Endothelial cell of umbilical vein (primary cell): ENCODE measurements around the gene CCDC185. TPM values are rescaled to one million over a fixed set of nuclear protein-coding genes. Genes with fewer than 3 reads are reported as not detected.

Experiments used
- BruUV-seq: library from RNA; stranded (reverse); fragments of 400-500 nt; replicated peaks from 2 replicates; lab custom pipeline; 2021; lab: Mats Ljungman, UMichigan
- CTCF ChIA-PET: fragments of 300-600, 350-600 bp; sonication (Branson Sonifier 250); formaldehyde crosslinking; loops from one replicate; lab custom pipeline; 2021; ENCODE audit warnings: antibody characterized with exemption, inconsistent platforms; lab: Charles Lee
- POLR2A ChIA-PET: fragments of 300-600, 350-600 bp; sonication (Branson Sonifier 250); formaldehyde crosslinking; loops from one replicate; lab custom pipeline; 2021; ENCODE audit warnings: antibody characterized with exemption, inconsistent platforms; lab: Charles Lee
- DNase-seq: peaks from one replicate; pipeline ENCODE4 v3.0.0-alpha.2; 2011; ENCODE audit warnings: low read depth, low spot score
- FAIRE-seq: peaks from 2 replicates; lab custom pipeline; 2011; peaks lifted over from hg19 to GRCh38; lab: Jason Lieb, UNC
- H2AFZ ChIP-seq: 2 replicates; pipeline ENCODE4 v1.6.0; 2012; ENCODE audit warnings: low read depth, low read length, control low read depth, inconsistent platforms
- H3K27ac ChIP-seq: 2 replicates; pipeline ENCODE4 v1.5.1; 2011; ENCODE audit warnings: low read depth, mild to moderate bottlenecking, control low read depth, low read length, moderate library complexity; ENCODE audit not compliant: insufficient read depth
- H3K27me3 ChIP-seq, 2 experiments: 2 replicates each; pipeline versions ENCODE4 v1.6.0 to v1.6.1; 2011; ENCODE audit warnings: low read length in 2 of 2, mixed read lengths in 1 of 2; ENCODE audit not compliant: control insufficient read depth in 2 of 2, insufficient read depth in 2 of 2
- H3K36me3 ChIP-seq, 2 experiments: 2 replicates in 1 of 2; 3 replicates in 1 of 2; pipeline ENCODE4 v1.5.1; 2011; ENCODE audit warnings: low read length in 2 of 2, mild to moderate bottlenecking in 1 of 2, moderate library complexity in 1 of 2; ENCODE audit not compliant: control insufficient read depth in 2 of 2, insufficient read depth in 2 of 2; ENCODE audit errors: extremely low read depth in 1 of 2
- H3K4me1 ChIP-seq: 3 replicates; pipeline ENCODE4 v1.5.1; 2011; ENCODE audit warnings: mild to moderate bottlenecking, low read length; ENCODE audit not compliant: control insufficient read depth, insufficient read depth; ENCODE audit errors: extremely low read depth
- H3K4me2 ChIP-seq: 2 replicates; pipeline ENCODE4 v1.6.1; 2011; ENCODE audit warnings: low read length, control low read depth, mixed read lengths; ENCODE audit not compliant: insufficient read depth
- H3K4me3 ChIP-seq, 3 experiments: fragments of 200-600 bp in 1 of 3; sonication (generic), shearing (Covaris generic) in 1 of 3; replicated peaks in 1 of 3; 2 replicates each; pipeline ENCODE4 v1.5.1; 2011 to 2016; ENCODE audit warnings: control low read depth in 3 of 3, low read length in 3 of 3, mild to moderate bottlenecking in 2 of 3, inconsistent platforms in 1 of 3, low read depth in 1 of 3, moderate library complexity in 1 of 3; ENCODE audit not compliant: insufficient read depth in 1 of 3
- H3K79me2 ChIP-seq: 2 replicates; pipeline ENCODE4 v1.6.0; 2012; ENCODE audit warnings: low read length, inconsistent platforms; ENCODE audit not compliant: control insufficient read depth, insufficient read depth
- H3K9ac ChIP-seq: replicated peaks from 2 replicates; pipeline ENCODE3; 2011; ENCODE audit warnings: low read length, control low read depth; ENCODE audit not compliant: insufficient read depth; ENCODE audit errors: extremely low read depth
- H3K9me1 ChIP-seq: replicated peaks from 3 replicates; pipeline ENCODE4 v1.6.0; 2011; ENCODE audit warnings: mild to moderate bottlenecking, low read length; ENCODE audit not compliant: control insufficient read depth, insufficient read depth; ENCODE audit errors: extremely low read depth
- H3K9me3 ChIP-seq: replicated peaks from 2 replicates; pipeline ENCODE4 v1.5.1; 2012; ENCODE audit warnings: low read length, inconsistent platforms; ENCODE audit not compliant: control insufficient read depth, insufficient read depth
- H4K20me1 ChIP-seq: replicated peaks from 2 replicates; pipeline ENCODE3; 2011; ENCODE audit warnings: mild to moderate bottlenecking, low read length; ENCODE audit not compliant: control insufficient read depth, insufficient read depth; ENCODE audit errors: extremely low read depth
- EZH2 ChIP-seq: IDR thresholded peaks from 2 replicates; pipeline ENCODE4 v1.6.1; 2012; ENCODE audit warnings: borderline replicate concordance, low read depth, mild to moderate bottlenecking, moderate library complexity, low read length, inconsistent platforms; ENCODE audit not compliant: severe bottlenecking
- FOS ChIP-seq: IDR thresholded peaks from 2 replicates; pipeline ENCODE4 v1.6.1; 2011; ENCODE audit warnings: mild to moderate bottlenecking, low read length, moderate library complexity, borderline replicate concordance; ENCODE audit not compliant: insufficient read depth
- GATA2 ChIP-seq: IDR thresholded peaks from 2 replicates; pipeline ENCODE4 v1.7.0; 2011; ENCODE audit warnings: low read depth, mild to moderate bottlenecking, moderate library complexity, mixed read lengths, low read length; ENCODE audit not compliant: insufficient read length, insufficient read depth
- JUN ChIP-seq: IDR thresholded peaks from 2 replicates; pipeline ENCODE4 v1.6.1; 2011; ENCODE audit warnings: borderline replicate concordance, low read depth; ENCODE audit not compliant: insufficient read length, insufficient read depth
- MYC ChIP-seq: IDR thresholded peaks from one replicate; pipeline ENCODE4 v1.6.1; 2011; ENCODE audit warnings: mild to moderate bottlenecking, low read depth, low read length
- POLR2A ChIP-seq: IDR thresholded peaks from 2 replicates; pipeline ENCODE4 v1.6.1; 2012; ENCODE audit warnings: low read depth, mild to moderate bottlenecking, control low read depth, low read length
- POLR2AphosphoS5 ChIP-seq: IDR thresholded peaks from 2 replicates; pipeline ENCODE4 v1.6.1; 2012; ENCODE audit warnings: low read depth, mild to moderate bottlenecking, control low read depth, low read length, moderate library complexity; ENCODE audit not compliant: insufficient read depth
- dilution Hi-C: fragments of 300-500 bp; cut with MboI; formaldehyde crosslinking; loops from one replicate; pipeline ENCODE4 v1.15.0; 2019; ENCODE audit warnings: low sequenced_read_pairs; ENCODE audit not compliant: extremely low pct_ligation_motif_present
- intact Hi-C: fragments of 100-400 bp; cut with micrococcal nuclease; formaldehyde crosslinking; loops from one replicate; pipeline ENCODE4 v1.10.0; 2022
- polyA plus RNA-seq, 4 experiments: library from polyadenylated mRNA; depleted of rRNA in 3 of 4; stranded (reverse) in 3 of 4; unstranded in 1 of 4; fragments of >200 nt; gene quantifications; 2 replicates each; pipeline versions ENCODE4 v1.2.1 to v1.2.3, GENCODE V29; 2011 to 2012; ENCODE audit warnings: missing spikeins in 1 of 4
- total RNA-seq: library from RNA; stranded (reverse); gene quantifications from 2 replicates; pipeline ENCODE4 v1.2.3, GENCODE V29; 2021
- TF ChIP-seq, protein P1 (sequence below): IDR thresholded peaks from 2 replicates; pipeline ENCODE4 v1.6.1; 2011; ENCODE audit not compliant: insufficient read depth, insufficient read length
- TF ChIP-seq, protein P2 (sequence below), 2 donors: IDR thresholded peaks; 1 replicate in 1 of 2; 2 replicates in 1 of 2; pipeline ENCODE4 v1.5.1; 2011; ENCODE audit warnings: low read length in 2 of 2, mild to moderate bottlenecking in 2 of 2, moderate library complexity in 2 of 2, control low read depth in 1 of 2, inconsistent platforms in 1 of 2, low read depth in 1 of 2; ENCODE audit not compliant: insufficient read depth in 1 of 2; ENCODE audit errors: extremely low read depth in 1 of 2

Gene CCDC185
- total and polyA plus RNA-seq, 2 donors (not counting 3 experiments of a cell fraction or from before 2014, with no cell fraction given): not detected

- H3K36me3 ChIP-seq: no peaks in the 10 kb centered on the region
- H3K27ac ChIP-seq: no peak overlapping the region
- POLR2A ChIA-PET: no interaction called here
- no peak overlapping the region for H3K4me2 ChIP-seq
- H3K9ac ChIP-seq: no peak overlapping the region
- H3K27me3 ChIP-seq: peaks cover 6 to 16% of the 10 kb centered on the region in 2 experiments
- FAIRE-seq: no peak
- TF ChIP-seq, protein P1, sequence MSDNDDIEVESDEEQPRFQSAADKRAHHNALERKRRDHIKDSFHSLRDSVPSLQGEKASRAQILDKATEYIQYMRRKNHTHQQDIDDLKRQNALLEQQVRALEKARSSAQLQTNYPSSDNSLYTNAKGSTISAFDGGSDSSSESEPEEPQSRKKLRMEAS: no peak
- TF ChIP-seq EZH2 (no peak), JUN (no peak), POLR2A (no peak), FOS (no peak), GATA2 (no peak), POLR2AphosphoS5 (no peak), MYC (no peak)
- TF ChIP-seq, protein P2, sequence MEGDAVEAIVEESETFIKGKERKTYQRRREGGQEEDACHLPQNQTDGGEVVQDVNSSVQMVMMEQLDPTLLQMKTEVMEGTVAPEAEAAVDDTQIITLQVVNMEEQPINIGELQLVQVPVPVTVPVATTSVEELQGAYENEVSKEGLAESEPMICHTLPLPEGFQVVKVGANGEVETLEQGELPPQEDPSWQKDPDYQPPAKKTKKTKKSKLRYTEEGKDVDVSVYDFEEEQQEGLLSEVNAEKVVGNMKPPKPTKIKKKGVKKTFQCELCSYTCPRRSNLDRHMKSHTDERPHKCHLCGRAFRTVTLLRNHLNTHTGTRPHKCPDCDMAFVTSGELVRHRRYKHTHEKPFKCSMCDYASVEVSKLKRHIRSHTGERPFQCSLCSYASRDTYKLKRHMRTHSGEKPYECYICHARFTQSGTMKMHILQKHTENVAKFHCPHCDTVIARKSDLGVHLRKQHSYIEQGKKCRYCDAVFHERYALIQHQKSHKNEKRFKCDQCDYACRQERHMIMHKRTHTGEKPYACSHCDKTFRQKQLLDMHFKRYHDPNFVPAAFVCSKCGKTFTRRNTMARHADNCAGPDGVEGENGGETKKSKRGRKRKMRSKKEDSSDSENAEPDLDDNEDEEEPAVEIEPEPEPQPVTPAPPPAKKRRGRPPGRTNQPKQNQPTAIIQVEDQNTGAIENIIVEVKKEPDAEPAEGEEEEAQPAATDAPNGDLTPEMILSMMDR (IDR thresholded peaks at IDR 0.05; ENCODE audit: extremely low read depth in 1 of 2, insufficient read depth in 1 of 2, low read depth in 1 of 2, low read length in 2 of 2): no peak
- no peaks in the 10 kb centered on the region for H3K9me3 ChIP-seq
- no peak overlapping the region for H3K4me3 ChIP-seq
- dilution Hi-C loops: no loop called here
- H2AFZ ChIP-seq: no peak overlapping the region
- intact Hi-C loops: no loop called here
- no peaks in the 10 kb centered on the region for H3K9me1 ChIP-seq
- no peak for DNase-seq
- CTCF ChIA-PET: interaction anchor here (1.2 kb wide), 1 partner anchor 27 kb away, joined by 3 read pairs; the partner anchor contains the start of gene SUSD4
- no peaks in the 10 kb centered on the region for H4K20me1 ChIP-seq
- no TSS peak for BruUV-seq
- H3K79me2 ChIP-seq: no peaks in the 10 kb centered on the region
- H3K4me1 ChIP-seq: no peaks in the 10 kb centered on the region
These were observed 2.6 kb upstream of the CCDC185 start for GRCh38 chr1:223390618-223391017.
